ENCODE data around the gene ABL1. TPM values are rescaled to one million over a fixed set of nuclear protein-coding genes. Genes with fewer than 3 reads are reported as not detected.

Gene ABL1
- total RNA-seq, 4 donors from 2014 or later, result 31.3 to 40.4 (median 34.8) TPM

- Histone ChIP-seq H3K4me3 (no peak overlapping the region), H3K27me3 (no peaks in the 10 kb centered on the region), H3K4me1 (peaks cover 26% of the 10 kb centered on the region), H3K9me3 (no peaks in the 10 kb centered on the region), H3K36me3 (peaks cover 79% of the 10 kb centered on the region), H3K27ac (no peak overlapping the region)
- DNase-seq (ENCODE audit: low spot score in 2 of 2), result no peak
- WGBS, result 87% methylated on average over 7 of the region's 9 CpGs
- TF ChIP-seq POLR2AphosphoS5 (IDR thresholded peaks at IDR 0.05) (no peak), POLR2A (IDR thresholded peaks at IDR 0.05) (no peak), CTCF (IDR thresholded peaks at IDR 0.05) (no peak), EP300 (IDR thresholded peaks at IDR 0.05) (no peak)
These were observed 55.1 kb downstream of the ABL1 start for GRCh38 chr9:130890124-130890523.

GRCh38 chr9:130890870-130891687 lies 56.0 kb downstream of the ABL1 start:
- TF ChIP-seq CTCF (IDR thresholded peaks at IDR 0.05), result no peak
- no peak for TF ChIP-seq POLR2AphosphoS5 (IDR thresholded peaks at IDR 0.05)
- TF ChIP-seq POLR2A (IDR thresholded peaks at IDR 0.05), result no peak
- no peak for TF ChIP-seq EP300 (IDR thresholded peaks at IDR 0.05)
- H3K27ac ChIP-seq, result no peak overlapping the region
- H3K4me3 ChIP-seq, result no peak overlapping the region
- no peak for DNase-seq (ENCODE audit: low spot score in 2 of 2)
- peaks cover under 1% of the 10 kb centered on the region for H3K27me3 ChIP-seq
- WGBS, result 86% methylated on average over 16 of the region's 20 CpGs
- peaks cover 27% of the 10 kb centered on the region for H3K4me1 ChIP-seq
- H3K9me3 ChIP-seq, result no peaks in the 10 kb centered on the region
- H3K36me3 ChIP-seq, result peaks cover 70% of the 10 kb centered on the region

GRCh38 chr9:130891688-130892476 lies 56.8 kb downstream of the ABL1 start:
- no peak overlapping the region for H3K4me3 ChIP-seq
- 57% methylated on average over 15 of the region's 18 CpGs for WGBS
- peaks cover 62% of the 10 kb centered on the region for H3K36me3 ChIP-seq
- H3K27ac ChIP-seq, result no peak overlapping the region
- H3K27me3 ChIP-seq, result peaks cover 9% of the 10 kb centered on the region
- peaks cover 27% of the 10 kb centered on the region for H3K4me1 ChIP-seq
- no peaks in the 10 kb centered on the region for H3K9me3 ChIP-seq
- no peak for TF ChIP-seq CTCF (IDR thresholded peaks at IDR 0.05)
- no peak for TF ChIP-seq EP300 (IDR thresholded peaks at IDR 0.05)
- no peak for TF ChIP-seq POLR2A (IDR thresholded peaks at IDR 0.05)
- no peak for TF ChIP-seq POLR2AphosphoS5 (IDR thresholded peaks at IDR 0.05)
- no peak for DNase-seq (ENCODE audit: low spot score in 2 of 2)

- H3K9me3 ChIP-seq, result no peaks in the 10 kb centered on the region
- peaks cover 17% of the 10 kb centered on the region for H3K27me3 ChIP-seq
- no peak overlapping the region for H3K4me3 ChIP-seq
- H3K27ac ChIP-seq, result no peak overlapping the region
- DNase-seq (ENCODE audit: low spot score in 2 of 2), result no peak
- peaks cover 53% of the 10 kb centered on the region for H3K36me3 ChIP-seq
- TF ChIP-seq POLR2A (IDR thresholded peaks at IDR 0.05) (no peak), CTCF (IDR thresholded peaks at IDR 0.05) (no peak)
- WGBS, result 79% methylated on average over 24 of the region's 24 CpGs
- H3K4me1 ChIP-seq, result peaks cover 27% of the 10 kb centered on the region
These were observed 57.6 kb downstream of the ABL1 start for GRCh38 chr9:130892477-130893304.

Measured in suprapubic skin (tissue), 4 donors.